CD1c-positive myeloid dendritic cell (primary cell): ENCODE results near the gene RBM34.

Experiments
- DNase-seq: peaks from one replicate; pipeline ENCODE4 v3.0.0-alpha.2; 2016; ENCODE audit errors: extremely low spot score

Gene RBM34

DNA sequence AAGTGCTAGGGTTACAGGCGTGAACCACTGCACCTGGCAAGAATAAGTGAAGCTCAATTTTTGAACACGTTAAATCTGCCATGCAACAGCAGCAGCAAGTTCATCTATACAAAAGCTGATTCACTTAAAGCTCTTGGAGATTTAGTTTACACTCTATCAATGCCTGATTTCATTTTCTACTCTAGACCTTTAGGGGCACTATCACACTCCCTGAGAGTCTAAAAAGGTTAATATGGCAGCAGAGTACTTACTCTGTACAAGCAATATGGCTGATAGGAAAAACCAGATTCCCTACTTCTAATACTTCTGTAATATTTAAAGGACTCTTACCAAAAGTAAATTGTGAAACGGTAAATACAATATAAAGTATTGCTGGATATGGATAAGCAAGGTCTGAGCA, 4.8 kb downstream of the RBM34 start:
- DNase-seq: no peak

DNA sequence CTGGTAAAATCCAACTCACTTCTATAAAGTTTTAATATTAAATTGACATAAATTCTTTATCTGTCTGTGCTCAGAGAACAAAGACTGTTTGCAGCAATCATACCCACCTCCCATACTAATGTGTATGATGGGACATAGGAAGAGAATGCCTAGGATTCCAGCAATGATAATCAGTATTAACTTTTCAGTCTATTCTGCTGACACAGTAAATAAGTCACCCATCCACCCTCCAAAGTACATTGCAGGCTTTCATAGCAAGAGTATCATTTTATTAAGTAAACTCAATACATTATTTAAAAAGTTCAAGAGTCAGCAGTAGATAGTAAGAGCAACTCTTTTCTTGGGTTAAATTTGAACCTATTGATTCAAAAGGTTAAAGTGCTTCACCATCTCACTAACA, 8.8 kb downstream of the RBM34 start:
- DNase-seq: no peak

DNA sequence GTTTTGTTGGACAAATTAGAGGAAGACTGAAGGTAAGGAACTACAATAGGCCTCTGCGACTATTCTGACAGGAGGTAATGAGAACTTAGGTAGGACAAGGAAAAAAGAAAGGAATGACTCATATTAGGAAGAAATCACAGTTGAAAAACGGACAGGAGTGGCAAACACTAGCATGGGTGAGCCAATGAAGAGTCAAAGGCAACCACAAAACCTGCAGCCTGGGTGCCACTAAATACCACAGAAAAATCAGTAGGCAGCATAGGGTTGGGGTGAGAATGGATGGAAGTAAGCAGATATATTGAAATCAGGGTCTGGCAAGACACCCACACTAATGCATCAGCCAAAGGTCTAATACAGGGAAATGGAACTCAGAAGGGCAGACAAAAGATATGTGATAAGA, 10.0 kb downstream of the RBM34 start:
- no peak for DNase-seq

DNA sequence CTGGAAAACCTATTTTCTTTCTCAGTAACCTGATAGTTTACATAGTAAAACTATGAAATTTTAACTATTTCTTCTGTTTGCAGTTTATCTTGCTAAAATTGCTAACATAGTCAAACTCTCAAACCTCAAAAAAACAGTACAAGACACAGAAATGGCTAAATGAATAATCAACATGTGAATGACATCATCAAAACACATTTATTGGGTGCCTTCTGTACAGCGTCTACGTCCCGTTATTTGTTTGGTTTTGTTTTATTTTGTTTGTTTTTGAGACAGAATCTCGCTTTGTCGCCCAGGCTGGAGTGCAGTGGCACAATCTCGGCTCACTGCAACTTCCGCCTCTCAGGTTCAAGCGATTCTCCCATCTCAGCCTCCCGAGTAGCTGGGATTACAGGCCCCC, 11.2 kb downstream of the RBM34 start:
- DNase-seq: no peak

DNA sequence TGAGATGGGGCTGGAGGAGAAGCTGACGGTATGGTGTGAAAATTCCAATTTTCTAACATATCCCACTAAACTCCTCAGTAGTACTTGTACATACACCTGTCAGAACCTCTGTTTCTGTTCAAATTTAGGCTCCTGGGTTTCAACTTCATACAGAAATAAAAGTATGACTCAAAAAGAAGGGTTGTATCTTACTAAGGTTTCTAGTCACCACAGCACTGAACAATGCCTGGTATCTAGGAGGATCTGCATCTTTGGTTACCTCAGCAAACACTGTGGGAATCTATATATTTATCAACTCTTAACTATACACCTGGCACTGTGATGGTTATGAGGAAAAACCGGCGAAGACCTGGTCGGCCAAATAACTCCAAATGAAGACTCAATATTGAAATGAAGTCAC, 13.8 kb downstream of the RBM34 start:
- DNase-seq: no peak

DNA sequence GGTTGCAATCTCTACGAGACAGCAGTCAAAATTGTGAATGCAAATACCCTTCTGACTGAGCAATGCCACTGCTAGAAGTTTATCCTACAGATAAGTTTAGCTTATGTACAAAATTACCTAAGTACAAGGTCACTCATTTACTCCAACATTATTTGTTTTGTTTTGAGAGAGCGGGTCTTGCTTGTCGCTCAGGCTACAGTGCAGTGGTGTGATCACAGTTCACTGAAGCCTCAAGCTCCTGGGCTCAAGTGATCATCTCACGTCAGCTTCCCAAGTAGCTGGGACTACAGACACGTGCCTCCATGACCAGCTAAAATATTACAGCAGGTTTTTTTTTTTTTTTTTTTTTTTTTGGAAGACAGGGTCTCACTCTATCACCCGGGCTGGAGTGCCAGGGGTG, 15.4 kb downstream of the RBM34 start:
- no peak for DNase-seq

DNA sequence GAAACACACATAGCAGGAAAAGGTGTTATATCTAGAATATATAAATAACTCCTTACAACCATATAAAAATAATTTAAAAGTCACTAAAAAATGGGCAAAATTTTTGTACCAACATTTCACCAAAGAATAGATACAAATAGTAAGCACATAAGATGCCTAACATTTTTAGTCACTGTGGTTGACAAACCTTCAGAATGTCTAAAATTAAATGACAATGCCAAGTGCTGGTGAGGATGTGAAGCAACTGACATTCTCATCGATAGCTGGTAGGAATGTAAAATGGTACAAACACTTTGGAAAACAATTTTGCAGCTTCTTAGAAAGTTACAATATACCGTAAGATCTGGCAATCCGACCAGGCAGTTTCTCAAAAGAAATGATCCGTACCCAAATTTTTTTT, 18.1 kb downstream of the RBM34 start:
- no peak for DNase-seq

DNA sequence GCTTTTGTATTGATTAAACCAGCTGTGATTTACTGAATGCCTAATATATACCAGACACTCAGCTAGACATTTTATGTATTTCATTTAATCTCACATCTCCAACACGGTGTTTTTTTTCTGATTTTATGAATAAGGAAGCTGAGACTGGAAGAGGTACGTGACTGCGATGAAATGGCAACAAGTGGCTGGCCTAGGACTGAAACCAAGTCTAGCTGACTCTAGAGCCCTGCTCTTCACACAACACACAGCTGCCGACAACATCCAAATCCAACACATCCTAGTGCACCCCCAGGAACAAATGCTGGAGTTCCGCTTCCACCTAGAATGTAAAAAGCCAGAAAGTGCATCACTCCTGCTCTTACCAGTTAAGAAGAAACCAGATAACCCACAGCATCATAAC, 21.7 kb downstream of the RBM34 start:
- no peak for DNase-seq

DNA sequence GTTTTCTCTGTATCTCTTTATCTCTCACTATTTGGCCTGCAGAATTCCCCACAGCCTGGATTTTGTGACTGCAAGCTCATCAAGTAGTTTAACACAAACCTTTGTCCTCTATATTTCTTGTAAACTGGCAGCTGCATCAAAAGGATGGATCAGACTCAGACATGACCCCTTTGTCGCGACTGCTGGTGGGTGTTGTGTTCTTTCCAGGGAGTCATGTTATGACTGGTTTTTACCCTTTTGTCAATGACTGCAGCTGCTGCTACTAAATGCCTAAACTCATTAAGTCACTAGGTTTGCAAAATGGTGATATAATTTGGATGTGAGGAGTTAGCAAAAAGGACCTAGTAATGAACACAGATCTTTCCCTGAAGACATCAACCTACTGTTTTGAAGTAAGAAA, 22.2 kb downstream of the RBM34 start:
- no peak for DNase-seq

DNA sequence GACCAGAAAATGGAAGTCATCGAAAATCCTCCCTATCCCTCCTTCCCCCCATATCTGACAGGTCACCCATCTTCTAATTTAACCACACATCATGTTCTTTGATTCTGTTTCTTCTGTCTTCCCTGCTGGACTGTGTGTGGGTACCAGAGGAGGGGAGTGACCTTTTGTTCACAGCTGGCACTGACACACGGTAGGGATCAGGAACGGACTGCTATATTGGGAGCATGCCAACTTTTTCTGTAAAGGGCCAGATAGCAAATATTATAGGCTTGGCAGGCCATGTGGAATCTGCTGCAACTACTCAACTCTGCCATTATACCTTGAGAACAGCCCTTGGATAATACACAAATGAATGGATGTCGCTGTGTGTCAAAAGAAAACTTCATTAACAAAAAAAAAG, 24.9 kb downstream of the RBM34 start:
- DNase-seq: no peak

DNA sequence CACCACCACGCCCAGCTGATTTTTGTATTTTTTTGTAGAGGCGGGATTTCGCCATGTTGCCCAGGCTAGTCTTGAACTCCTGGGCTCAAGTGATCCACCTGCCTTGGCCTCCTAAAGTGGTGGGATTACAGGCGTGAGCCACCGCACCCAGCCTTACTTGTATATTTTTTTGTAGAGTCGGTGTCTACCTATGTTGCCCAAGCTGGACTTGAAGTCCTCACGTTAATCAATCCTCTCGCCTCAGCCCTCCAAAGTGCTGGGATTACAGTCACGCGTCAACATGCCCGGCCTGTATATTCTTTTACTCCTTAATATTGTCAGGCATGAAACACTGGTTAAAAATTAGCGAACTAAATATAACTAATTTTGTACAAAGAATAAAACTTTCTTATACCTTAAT, 26.9 kb downstream of the RBM34 start:
- no peak for DNase-seq

DNA sequence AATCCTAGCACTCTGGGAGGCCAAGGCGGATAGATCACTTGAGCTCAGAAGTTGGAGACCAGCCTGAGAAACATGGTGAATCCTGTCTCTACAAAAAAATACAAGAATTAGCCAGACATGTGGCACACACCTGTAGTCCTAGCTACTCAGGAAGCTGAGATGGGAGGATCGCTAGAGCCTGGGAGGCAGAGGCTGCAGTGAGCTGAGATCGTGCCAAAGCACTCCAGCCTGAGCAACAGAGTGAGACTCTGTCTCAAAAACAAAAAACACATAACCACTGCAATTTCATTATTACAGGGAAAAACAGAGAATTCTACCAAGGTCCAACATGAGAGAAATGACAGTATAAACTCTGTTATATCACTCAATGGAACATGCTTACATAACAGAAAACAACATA, 28.0 kb downstream of the RBM34 start:
- no peak for DNase-seq

DNA sequence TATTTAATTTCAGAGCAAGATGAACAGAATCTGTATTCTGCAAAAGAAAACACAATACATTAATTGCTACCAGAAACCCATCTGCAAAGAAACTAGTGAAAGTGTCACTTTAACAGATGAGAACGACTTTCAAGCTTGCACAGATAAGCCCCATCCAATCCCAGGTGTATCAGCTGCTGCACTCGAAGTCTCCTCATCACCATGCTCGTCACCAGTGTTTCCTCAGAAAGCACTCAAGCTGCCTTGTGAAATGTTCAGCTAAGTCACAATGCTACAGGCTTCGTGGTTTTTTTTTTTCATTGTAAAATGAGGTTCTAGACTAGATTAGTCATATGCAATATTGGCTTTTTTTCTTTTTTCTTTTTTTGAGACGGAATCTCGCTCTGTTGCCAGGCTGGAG, 29.1 kb downstream of the RBM34 start:
- DNase-seq: no peak

DNA sequence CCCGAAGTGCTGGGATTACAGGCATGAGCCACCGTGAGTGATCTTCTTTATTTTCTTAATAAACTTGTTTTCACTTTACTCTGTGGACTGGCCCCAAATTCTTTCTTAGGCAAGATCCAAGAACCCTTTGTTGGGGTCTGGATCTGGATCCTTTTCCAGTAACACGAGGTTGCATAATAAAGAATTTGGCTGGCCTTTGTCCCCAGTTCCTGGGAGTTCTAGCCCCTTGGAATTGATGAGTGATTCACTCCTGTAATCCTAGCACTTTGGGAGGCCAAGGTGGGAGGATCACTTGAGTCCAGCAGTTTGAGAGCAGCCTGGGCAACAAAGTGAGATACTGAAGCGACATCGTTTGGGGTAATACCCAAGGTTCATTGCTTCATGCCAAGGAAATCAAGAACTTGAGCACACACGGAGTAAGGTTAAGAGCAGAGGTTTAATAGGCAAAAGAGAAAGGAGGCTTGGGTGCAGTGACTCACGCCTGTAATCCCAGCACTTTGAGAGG, 30.2 kb downstream of the RBM34 start:
- DNase-seq: no peak

DNA sequence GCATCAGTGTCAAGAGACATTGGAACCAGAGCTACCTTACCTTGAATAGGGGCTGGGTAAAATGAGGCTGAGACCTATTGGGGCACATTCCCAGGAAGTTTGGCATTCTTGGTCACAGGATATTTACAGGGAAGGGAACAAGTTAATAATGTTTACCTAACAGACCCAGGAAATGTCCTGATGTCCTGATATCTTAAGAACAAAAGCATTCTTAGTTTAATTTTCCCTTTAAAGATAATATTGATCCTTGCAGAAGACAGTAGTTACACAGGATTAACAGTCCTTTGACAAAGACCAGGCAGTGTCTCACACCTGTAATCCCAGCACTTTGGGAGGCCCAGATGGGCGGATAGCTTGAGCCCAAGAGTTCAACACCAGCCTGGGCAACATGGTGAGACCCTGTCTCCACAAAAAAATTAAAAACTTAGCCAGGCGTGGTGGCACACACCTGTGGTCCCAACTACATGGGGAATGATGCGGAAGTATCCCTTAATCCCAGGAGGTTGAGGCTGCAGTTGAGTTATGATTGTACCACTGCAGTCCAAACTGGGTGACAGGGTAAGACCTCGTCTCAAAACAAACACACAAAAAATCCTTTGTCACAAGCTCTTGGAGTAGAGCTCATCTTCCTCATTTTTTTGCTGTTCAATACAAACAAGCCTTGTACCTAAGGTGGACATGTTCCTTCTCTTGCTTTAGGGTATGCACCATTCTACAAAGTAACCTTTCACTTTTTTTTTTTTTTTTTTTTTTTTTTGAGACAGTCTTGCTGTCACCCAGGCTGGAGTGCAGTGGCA, 31.1 kb downstream of the RBM34 start:
- no peak for DNase-seq

DNA sequence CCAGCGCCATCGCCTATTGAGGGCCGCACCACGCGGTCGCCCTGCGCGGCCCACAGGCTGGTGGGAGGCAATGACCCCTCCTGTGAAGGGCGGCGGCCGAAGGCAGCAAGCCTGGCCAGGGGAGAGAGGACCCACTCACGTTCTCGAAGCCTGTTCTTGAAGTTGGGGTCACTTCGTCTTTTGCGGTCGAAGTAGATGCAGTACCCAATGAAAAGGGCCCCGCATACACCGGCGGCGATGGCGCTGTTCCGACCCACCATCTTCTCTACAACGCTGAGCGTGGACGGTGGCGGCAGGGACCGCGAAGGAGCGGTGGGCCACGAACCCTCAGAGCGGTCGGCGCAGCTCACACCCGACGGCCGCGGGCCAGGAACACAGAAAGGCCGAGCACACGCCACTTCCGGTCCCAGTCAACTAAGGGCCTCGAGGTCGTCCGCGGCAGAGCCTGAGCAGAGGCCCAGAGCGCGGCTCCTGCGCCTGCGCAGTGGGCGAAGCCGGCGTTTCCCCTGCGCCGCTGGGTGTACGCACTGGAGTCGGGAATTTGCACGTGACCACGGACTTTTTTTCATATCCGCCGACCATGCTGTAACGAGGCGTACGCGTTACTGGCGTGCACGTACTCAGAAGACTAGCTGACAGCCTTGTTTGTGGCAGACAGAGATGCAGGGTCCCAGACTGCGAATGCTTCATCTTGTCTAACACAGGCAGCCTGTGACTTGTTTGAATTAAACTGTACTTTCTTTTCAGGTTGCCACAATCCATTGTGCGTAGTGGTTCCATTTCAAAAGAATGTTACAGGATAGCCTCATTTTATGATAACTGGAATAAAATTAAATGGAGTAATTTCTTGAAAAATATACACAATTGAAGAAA, 32.4 kb downstream of the RBM34 start, which contains the start of gene TOMM20:
Gene TOMM20 (minus strand): TSS at position 382 of the 873 bp plus-strand sequence. CDS start 122 bp downstream, at position 260.
- DNase-seq: peak; percentile 99

DNA sequence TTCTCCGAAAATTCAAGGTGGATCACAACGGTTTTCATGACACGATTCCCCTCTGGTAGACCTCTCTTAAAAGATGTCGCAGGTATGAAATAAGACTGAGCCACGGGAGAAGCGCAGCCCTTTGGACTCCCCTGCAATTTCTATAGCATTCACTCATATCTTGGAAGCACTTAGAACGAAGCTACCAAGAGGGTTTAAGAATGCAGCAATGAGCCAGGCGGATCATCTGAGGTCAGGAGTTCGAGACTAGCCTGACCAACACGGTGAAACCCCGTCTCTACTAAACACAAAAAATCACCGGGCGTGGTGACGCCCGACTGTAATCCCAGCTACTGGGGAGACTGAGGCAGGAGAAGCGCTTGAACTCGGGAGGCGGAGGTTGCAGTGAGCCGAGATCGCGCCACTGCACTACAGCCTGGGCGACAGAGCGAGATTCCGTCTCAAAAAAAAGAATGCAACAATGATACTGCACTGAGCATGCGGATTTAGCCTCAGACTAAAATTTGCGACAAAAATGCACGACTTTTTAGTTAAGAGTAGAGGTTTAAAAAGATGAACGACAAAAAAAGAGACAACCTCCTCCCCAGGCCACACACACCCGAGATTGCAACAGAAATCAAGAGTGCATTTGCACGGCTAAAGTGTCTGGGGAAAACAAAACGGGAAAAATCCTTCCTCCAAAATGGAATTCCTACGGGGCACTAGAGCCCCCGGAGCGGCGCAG, 33.2 kb downstream of the RBM34 start:
- no peak for DNase-seq

DNA sequence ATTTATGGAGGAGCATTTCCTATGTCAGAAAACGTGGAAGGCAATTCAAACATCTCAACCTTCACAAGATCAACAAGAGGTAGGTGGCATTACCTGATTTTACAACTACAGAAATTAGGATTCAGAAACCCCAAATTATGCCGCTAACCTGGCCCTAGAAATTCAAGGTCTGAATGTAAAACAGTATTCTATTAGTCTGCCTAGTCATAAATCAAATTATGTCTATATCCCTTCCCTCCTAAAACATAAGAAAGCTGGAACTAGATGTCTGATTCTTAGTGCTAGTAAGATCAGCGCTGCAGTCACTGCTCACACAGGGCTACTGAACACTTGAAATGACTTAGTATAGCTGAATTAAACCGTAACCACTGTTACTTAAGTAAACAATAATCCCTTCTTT, 33.8 kb downstream of the RBM34 start:
- no peak for DNase-seq

DNA sequence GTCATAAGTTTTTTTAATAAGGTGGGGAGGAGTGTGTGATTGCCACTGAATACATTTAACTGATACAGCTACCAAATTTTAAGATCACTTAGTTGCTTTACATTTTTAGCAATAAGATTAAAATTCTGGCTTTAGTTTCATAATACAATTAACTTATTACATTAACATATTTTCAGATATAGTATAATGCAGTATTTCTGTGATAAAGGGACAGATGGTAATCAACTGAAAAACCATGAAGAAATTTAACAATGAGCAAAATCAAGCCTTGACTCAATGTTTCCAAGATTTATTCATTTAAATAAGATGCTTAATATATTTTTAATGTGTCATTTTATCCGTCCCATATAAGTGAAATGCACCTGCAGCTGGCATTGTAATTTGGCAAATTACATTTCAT, 36.4 kb downstream of the RBM34 start:
- no peak for DNase-seq

DNA sequence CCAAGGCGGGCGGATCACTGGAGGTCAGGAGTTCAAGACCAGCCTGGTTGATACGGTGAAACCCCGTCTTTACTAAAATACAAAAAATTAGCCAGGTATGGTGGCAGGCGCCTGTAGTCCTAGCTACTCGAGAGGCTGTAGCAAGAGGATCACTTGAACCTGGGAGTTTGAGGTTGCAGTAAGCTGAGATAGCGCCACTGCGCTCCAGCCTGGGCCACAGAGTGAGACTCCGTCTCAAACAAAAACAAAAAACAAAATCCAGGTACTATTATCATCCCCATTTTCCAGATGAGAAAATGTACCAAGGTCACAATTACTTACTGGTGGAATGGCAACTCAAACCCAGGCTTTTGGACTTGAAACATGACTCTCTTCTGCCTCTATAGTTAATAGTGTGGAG, 36.9 kb downstream of the RBM34 start:
- no peak for DNase-seq

DNA sequence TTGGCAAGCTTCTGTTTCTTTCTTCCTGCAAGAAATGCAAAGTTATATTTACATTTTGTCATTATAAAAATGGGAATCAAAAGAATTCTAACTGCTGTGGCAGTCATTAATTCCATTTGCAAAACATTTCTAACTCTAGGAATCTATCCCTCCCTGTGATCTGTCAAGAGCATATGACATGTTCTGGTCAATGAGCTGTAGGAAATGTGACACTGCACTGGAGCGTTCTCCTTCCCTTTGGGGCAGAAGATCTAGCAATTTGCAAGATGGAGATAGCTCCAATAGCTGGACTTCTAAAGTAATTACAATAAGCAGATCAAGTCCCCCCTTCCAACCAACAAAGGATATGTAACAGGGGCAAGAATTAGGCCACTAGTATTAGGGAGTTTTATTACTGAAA, 38.7 kb downstream of the RBM34 start:
- no peak for DNase-seq

DNA sequence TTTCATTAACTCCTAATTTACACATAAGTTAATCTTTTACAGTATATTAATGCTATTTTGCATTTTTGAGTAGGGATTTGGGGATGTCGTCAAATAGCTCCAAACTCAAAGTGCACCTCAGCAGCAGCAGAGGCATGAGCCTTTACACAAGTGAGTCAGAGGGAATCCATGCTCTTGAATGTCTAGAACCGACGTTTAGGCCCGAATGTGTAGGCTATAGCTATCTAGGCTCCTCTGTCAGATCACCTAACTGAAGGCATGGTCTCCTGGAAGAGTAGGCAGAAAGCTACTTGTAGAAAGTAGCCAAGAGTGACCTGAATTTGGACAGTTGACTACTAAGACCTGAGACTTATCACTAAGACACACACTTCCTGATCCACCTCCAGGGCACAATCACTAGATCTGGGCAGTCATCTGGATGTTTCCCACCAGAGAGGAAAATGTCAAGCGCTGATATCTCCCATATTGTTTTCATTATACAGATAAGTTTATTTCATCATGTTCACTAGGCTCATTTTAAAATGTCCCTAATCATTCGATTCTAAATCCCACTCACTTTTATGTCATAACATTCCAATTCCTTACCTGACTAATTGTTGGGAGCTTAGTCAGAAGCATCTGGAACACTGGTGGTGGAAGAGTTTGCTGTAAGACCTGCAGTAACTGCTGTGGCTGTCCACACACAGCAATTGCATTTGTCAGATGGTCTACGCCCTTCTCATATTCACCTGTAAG, 47.7 kb downstream of the RBM34 start:
- no peak for DNase-seq
